KMS-11 (cell line): Measurements from ENCODE around the gene SAMD5.

Experiments
- H2AFZ ChIP-seq: fragments of 200-600 bp; sonication (generic); 2 replicates; pipeline ENCODE4 v1.6.1; 2016; ENCODE audit warnings: antibody characterized with exemption, mixed run types, low read depth
- H3K27ac ChIP-seq: fragments of 200-600 bp; sonication (generic); 2 replicates; pipeline ENCODE4 v1.6.1; 2016; ENCODE audit warnings: mild to moderate bottlenecking, mixed run types
- H3K27me3 ChIP-seq: fragments of 200-600 bp; sonication (generic); 2 replicates; pipeline ENCODE4 v1.6.1; 2017; ENCODE audit warnings: mild to moderate bottlenecking, low read depth, mixed run types, moderate library complexity; ENCODE audit not compliant: insufficient read depth
- H3K36me3 ChIP-seq: fragments of 200-600 bp; sonication (generic); 2 replicates; pipeline ENCODE4 v1.6.1; 2017; ENCODE audit warnings: mild to moderate bottlenecking, mixed run types; ENCODE audit not compliant: insufficient read depth
- H3K4me1 ChIP-seq: fragments of 200-600 bp; sonication (generic); 2 replicates; pipeline ENCODE4 v1.6.1; 2016; ENCODE audit warnings: mild to moderate bottlenecking, low read depth, mixed run types; ENCODE audit not compliant: poor library complexity, severe bottlenecking
- H3K4me2 ChIP-seq: fragments of 200-600 bp; sonication (generic); 2 replicates; pipeline ENCODE4 v1.7.0; 2016; ENCODE audit warnings: mild to moderate bottlenecking, mixed run types
- H3K4me3 ChIP-seq: fragments of 200-600 bp; sonication (generic); IDR thresholded peaks from 2 replicates; pipeline ENCODE4 v1.6.1; 2017; ENCODE audit warnings: low read depth, low read length, mixed read lengths; ENCODE audit not compliant: insufficient read depth
- H3K79me2 ChIP-seq: fragments of 200-600 bp; sonication (generic); 2 replicates; pipeline ENCODE4 v1.6.1; 2016; ENCODE audit warnings: low read depth, mixed run types; ENCODE audit not compliant: insufficient read depth
- H3K9ac ChIP-seq: fragments of 200-600 bp; sonication (generic); 2 replicates; pipeline ENCODE4 v1.6.1; 2016; ENCODE audit warnings: mild to moderate bottlenecking, mixed run types
- H4K20me1 ChIP-seq: fragments of 200-600 bp; sonication (generic); 2 replicates; pipeline ENCODE4 v1.6.1; 2016; ENCODE audit warnings: mild to moderate bottlenecking, mixed run types; ENCODE audit not compliant: insufficient read depth
- TF ChIP-seq, protein P1 (sequence below): fragments of 200-600 bp; sonication (generic); conservative IDR thresholded peaks from 2 replicates; pipeline ENCODE4 v1.6.1; 2017; ENCODE audit warnings: low read depth, mild to moderate bottlenecking, antibody characterized with exemption, low read length, moderate library complexity, mixed read lengths

SAMD5 gene

DNA sequence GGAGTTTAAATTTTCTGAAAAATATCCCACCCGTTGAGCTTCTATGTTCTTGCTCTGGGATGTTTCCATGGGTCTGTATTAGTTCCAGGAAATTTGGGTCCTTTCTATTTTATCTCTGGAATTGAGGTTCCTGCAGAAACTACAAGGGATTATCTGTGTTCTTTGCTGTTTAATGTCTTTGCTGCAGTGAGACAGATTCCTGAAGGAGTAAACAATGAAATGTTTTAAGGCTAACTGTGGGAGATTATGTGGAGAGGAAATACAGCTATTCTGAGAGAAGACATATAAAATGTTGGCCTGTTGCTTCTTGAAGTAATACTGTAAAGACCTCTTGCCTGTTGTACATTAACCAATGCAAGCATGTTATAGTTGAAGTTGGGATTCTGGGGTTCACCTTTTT is 43.5 kb downstream of the SAMD5 start:
- Histone ChIP-seq H3K79me2 (no peaks in the 10 kb centered on the region), H2AFZ (no peak overlapping the region), H4K20me1 (no peaks in the 10 kb centered on the region), H3K4me2 (no peak overlapping the region), H3K27me3 (no peaks in the 10 kb centered on the region), H3K36me3 (no peaks in the 10 kb centered on the region), H3K4me3 (no peak overlapping the region), H3K4me1 (no peaks in the 10 kb centered on the region), H3K9ac (no peak overlapping the region), H3K27ac (no peak overlapping the region)
- TF ChIP-seq, protein P1, sequence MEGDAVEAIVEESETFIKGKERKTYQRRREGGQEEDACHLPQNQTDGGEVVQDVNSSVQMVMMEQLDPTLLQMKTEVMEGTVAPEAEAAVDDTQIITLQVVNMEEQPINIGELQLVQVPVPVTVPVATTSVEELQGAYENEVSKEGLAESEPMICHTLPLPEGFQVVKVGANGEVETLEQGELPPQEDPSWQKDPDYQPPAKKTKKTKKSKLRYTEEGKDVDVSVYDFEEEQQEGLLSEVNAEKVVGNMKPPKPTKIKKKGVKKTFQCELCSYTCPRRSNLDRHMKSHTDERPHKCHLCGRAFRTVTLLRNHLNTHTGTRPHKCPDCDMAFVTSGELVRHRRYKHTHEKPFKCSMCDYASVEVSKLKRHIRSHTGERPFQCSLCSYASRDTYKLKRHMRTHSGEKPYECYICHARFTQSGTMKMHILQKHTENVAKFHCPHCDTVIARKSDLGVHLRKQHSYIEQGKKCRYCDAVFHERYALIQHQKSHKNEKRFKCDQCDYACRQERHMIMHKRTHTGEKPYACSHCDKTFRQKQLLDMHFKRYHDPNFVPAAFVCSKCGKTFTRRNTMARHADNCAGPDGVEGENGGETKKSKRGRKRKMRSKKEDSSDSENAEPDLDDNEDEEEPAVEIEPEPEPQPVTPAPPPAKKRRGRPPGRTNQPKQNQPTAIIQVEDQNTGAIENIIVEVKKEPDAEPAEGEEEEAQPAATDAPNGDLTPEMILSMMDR = no peak

DNA sequence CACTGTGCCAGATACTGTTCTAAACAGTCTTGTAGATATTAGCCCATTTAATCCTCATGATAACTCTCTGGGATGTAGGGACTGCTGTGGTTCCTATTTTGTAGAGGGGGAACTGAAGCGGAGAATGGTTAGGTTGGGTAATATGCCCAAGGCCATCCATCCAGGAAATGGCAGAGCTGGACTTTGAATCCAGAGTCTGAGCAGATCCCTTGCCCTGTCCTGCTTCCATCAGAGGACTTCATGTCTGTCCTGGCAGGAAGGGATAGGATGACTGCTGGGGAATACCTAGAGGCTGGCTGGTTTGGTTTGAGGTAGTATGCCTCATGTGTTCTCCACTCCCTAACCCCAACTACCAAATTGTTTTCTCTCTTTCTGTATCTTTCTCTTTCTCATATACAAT is 44.6 kb downstream of the SAMD5 start:
- Histone ChIP-seq H3K4me3 (no peak overlapping the region), H3K36me3 (no peaks in the 10 kb centered on the region), H3K79me2 (no peaks in the 10 kb centered on the region), H3K9ac (no peak overlapping the region), H3K27me3 (no peaks in the 10 kb centered on the region), H3K4me1 (no peaks in the 10 kb centered on the region), H3K4me2 (no peak overlapping the region), H4K20me1 (no peaks in the 10 kb centered on the region), H2AFZ (no peak overlapping the region), H3K27ac (no peak overlapping the region)
- TF ChIP-seq, protein P1 = no peak

DNA sequence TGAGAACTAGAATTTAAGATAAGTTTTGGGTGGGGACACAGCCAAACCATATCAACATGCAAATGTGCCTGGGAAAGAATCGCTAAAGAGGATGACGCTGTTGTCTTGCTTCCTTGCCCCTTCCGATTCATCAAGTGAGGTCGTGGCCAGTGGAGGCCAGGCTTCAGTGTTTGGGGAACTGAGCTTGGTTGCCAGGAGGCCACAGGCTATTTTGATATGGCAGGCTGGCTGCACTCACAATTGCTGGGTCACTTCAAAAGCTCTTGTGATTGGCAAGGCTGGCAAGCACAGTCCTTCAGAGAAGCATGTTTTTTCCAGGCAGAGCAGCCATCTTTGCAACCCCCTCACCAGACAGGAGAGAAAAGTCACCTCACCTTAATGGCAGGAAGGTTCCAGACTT is 45.8 kb downstream of the SAMD5 start:
- no peak overlapping the region for H3K27ac ChIP-seq
- H3K4me2 ChIP-seq = no peak overlapping the region
- TF ChIP-seq, protein P1 = no peak
- H4K20me1 ChIP-seq = no peaks in the 10 kb centered on the region
- H3K36me3 ChIP-seq = no peaks in the 10 kb centered on the region
- H3K27me3 ChIP-seq = no peaks in the 10 kb centered on the region
- no peaks in the 10 kb centered on the region for H3K4me1 ChIP-seq
- no peaks in the 10 kb centered on the region for H3K79me2 ChIP-seq
- H2AFZ ChIP-seq = no peak overlapping the region
- H3K4me3 ChIP-seq = no peak overlapping the region
- no peak overlapping the region for H3K9ac ChIP-seq

DNA sequence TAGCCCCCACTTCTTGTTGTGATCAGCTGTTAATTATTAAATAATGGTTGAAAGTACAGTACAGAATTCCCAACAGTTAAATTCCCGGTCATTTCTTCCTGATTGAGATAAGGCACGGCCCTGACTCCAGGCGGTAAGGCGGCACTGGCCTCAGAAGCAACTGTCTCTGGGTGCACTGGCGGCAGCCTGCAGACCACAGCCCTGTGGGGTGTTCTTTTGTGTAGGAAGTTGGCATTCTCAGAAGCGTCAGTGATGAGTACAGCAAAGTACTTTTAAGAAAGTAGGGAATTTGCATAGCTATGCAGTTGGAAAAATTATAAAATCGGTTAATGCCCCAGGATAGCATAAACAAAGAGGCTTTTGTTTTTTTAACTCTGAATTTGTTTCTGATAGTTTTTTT is 50.5 kb downstream of the SAMD5 start:
- Histone ChIP-seq H4K20me1 (no peaks in the 10 kb centered on the region), H3K4me2 (no peak overlapping the region), H3K27me3 (no peaks in the 10 kb centered on the region), H3K9ac (no peak overlapping the region), H3K4me1 (no peaks in the 10 kb centered on the region), H3K27ac (no peak overlapping the region), H2AFZ (no peak overlapping the region), H3K4me3 (no peak overlapping the region), H3K36me3 (no peaks in the 10 kb centered on the region), H3K79me2 (no peaks in the 10 kb centered on the region)
- TF ChIP-seq, protein P1 = no peak

DNA sequence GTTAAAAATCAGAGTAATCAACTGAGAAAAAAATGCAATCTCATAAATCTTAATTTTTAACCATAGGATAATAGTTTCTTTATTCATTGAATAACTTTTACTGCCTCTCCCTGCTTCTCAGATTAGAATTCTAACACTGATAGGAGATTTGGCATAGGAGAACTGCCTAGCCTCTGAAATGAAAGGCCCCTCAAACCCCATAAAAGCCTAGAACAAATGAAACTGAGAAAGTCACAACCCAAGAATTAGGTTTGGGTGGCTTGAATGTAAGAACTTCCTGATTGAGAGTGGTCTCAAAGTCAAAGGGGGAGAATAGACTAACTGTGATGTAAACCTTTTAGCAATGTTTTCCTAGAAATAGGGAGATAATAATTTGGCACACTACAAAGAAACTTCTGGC is 52.2 kb downstream of the SAMD5 start:
- H2AFZ ChIP-seq = no peak overlapping the region
- no peaks in the 10 kb centered on the region for H3K36me3 ChIP-seq
- no peak overlapping the region for H3K27ac ChIP-seq
- H4K20me1 ChIP-seq = no peaks in the 10 kb centered on the region
- no peaks in the 10 kb centered on the region for H3K79me2 ChIP-seq
- H3K27me3 ChIP-seq = no peaks in the 10 kb centered on the region
- no peak overlapping the region for H3K4me2 ChIP-seq
- no peak overlapping the region for H3K4me3 ChIP-seq
- TF ChIP-seq, protein P1 = no peak
- H3K4me1 ChIP-seq = no peaks in the 10 kb centered on the region
- no peak overlapping the region for H3K9ac ChIP-seq
